K562 (cell line): ENCODE results near the gene IL12B. TPM values are rescaled to one million over a fixed set of nuclear protein-coding genes. Genes with fewer than 3 reads are reported as not detected.

Experiments
- KLF6 ChIP-seq: fragments of 250-450 bp; sonication (Bioruptor Pico); IDR thresholded peaks from 2 replicates; pipeline ENCODE4 v1.4.0; 2020; ENCODE audit warnings: mild to moderate bottlenecking, moderate library complexity, borderline replicate concordance
- RAD51 ChIP-seq: fragments of 450-650 bp; IDR thresholded peaks from 2 replicates; pipeline ENCODE4 v1.7.1; 2016; ENCODE audit warnings: low read depth, mild to moderate bottlenecking, borderline replicate concordance
- ZNF124 ChIP-seq: sonication (generic); formaldehyde crosslinking; IDR thresholded peaks from 2 replicates; pipeline ENCODE4 v1.8.1; 2022; ENCODE audit warnings: missing genetic modification reagents
- ZNF655 ChIP-seq: fragments of 250-450 bp; sonication (Bioruptor Pico); IDR thresholded peaks from 2 replicates; pipeline ENCODE4 v1.5.0; 2021
- ZNF696 ChIP-seq: fragments of 250-450 bp; sonication (Bioruptor Pico); conservative IDR thresholded peaks from 2 replicates; pipeline ENCODE4 v1.4.0; 2020; ENCODE audit warnings: mild to moderate bottlenecking, moderate library complexity
- polyA plus RNA-seq, 8 experiments: library from polyadenylated mRNA; depleted of rRNA in 4 of 8; stranded (reverse) in 5 of 8; unstranded in 3 of 8; fragments of >200 nt; fragmentation: Nextera tagmentation in 2 of 8; fragmentation: Illumina TruSeq in 1 of 8; extraction: Ambion mirVana in 2 of 8; extraction: Trizol in 1 of 8; gene quantifications; 2 replicates each; pipeline versions ENCODE4 v1.2.1 to v1.2.3, GENCODE V29; 2011 to 2014; ENCODE audit warnings: inconsistent platforms in 1 of 8, missing spikeins in 1 of 8
- total RNA-seq, 7 experiments: library from RNA; depleted of rRNA in 6 of 7; stranded (reverse); fragments of >200 nt in 6 of 7; fragmentation: Illumina TruSeq in 2 of 7; extraction: Trizol in 2 of 7; gene quantifications; 2 replicates each; pipeline versions ENCODE4 v1.2.1 to v1.2.3, GENCODE V29; 2011 to 2021; ENCODE audit warnings: low replicate concordance in 1 of 7
- TF ChIP-seq, protein P1 (sequence below): fragments of 250-450 bp; sonication (Bioruptor Pico); IDR thresholded peaks from 2 replicates; pipeline ENCODE4 v1.5.0; 2021; ENCODE audit warnings: mild to moderate bottlenecking, borderline replicate concordance

Gene IL12B
- total and polyA plus RNA-seq, 9 of the 15 experiments (the other 6 are each of a cell fraction or from before 2014, with no cell fraction given) = not detected

DNA sequence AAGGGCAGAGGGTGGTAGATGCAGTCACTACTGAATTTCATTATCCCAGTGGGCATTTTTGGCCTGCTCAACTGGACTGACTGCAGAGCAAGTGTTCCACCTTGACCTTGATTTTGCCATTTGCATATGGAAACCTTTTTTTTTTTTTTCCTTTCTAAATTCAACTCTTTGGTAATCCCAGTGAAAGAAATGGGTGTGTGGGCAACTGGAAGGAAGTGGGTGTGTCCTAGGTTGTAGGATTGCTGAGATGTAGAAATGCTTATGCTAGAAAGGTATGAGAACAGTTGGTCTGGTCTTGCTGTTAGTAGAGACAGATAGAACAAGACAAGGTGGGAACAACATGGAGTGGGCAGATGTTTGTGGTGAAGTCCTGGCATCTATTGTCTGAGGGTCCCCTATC lies 7.8 kb upstream of the IL12B start (continued):
- TF ChIP-seq RAD51 (no peak), KLF6 (CRISPR knock-in tag) (no peak), ZNF696 (CRISPR knock-in tag) (no peak), ZNF124 (CRISPR knock-in tag) (no peak), ZNF655 (CRISPR knock-in tag) (no peak)
- TF ChIP-seq, protein P1, sequence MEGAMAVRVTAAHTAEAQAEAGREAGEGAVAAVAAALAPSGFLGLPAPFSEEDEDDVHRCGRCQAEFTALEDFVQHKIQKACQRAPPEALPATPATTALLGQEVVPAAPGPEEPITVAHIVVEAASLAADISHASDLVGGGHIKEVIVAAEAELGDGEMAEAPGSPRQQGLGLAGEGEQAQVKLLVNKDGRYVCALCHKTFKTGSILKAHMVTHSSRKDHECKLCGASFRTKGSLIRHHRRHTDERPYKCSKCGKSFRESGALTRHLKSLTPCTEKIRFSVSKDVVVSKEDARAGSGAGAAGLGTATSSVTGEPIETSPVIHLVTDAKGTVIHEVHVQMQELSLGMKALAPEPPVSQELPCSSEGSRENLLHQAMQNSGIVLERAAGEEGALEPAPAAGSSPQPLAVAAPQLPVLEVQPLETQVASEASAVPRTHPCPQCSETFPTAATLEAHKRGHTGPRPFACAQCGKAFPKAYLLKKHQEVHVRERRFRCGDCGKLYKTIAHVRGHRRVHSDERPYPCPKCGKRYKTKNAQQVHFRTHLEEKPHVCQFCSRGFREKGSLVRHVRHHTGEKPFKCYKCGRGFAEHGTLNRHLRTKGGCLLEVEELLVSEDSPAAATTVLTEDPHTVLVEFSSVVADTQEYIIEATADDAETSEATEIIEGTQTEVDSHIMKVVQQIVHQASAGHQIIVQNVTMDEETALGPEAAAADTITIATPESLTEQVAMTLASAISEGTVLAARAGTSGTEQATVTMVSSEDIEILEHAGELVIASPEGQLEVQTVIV = no peak
